ENCODE results near the gene IGHMBP2.

DNA sequence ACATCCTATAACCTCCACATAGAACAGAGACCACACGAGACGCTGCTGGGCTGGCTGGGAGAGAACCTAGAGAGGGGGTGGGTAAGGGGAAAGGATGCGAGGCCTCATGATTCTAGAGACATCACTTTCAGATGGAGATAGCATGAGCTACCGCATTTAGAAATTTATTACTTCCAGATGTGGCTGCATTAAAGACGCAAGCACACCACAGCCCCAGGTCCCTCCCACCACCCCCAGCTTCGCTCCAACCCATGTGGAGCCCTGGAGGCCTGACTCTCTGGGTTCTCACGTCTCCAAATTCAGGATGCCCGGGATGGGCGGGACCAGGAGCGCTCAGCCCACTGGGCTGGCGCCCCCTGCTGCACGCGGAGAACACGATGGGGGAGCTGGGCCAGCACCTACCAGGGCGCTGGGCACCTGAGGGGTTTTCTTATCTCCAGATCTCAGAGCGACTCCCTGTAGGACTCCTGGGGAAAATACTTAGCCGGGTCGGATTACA, 13.7 kb upstream of the IGHMBP2 start:
- TF ChIP-seq EZH2phosphoT487 (IDR thresholded peaks at IDR 0.05; ENCODE audit: insufficient read depth, low read depth) (no peak), EZH2 (IDR thresholded peaks at IDR 0.05; ENCODE audit: insufficient read depth, poor library complexity, severe bottlenecking) (no peak)

Data from GM23248 (cell line).